ENCODE measurements around the gene ABR.
"Not testable (repeated sequence)": the region's sequence is repeated elsewhere in the genome, so short reads cannot be mapped to it uniquely, and the experiment has no call there.

The ABR gene

DNA sequence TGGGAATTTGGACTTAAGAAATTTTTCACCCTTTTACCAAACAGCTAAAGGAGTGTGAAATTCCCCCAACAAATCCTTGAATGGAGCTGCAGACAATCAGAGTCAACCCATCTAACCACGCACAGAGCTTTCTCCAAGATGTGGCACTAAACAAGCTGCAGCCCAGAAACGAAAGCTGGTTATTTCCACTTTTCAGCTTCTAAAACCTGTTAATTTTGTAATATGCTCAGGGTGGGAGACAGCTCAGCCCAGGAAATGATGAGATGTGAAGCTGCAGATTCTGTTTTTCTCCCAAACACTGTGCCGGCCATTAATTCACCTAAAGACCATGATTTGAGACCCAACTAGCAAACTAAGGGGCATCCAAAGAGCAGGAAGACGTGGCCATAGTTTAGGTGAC lies 33.2 kb upstream of the ABR start:
- Mint-ChIP-seq H3K36me3 (ENCODE audit: low read depth) (peaks cover 49% of the 10 kb centered on the region), H3K27me3 (no peaks in the 10 kb centered on the region), H3K27ac (peak overlapping the region; percentile 70), H3K4me1 (ENCODE audit: low read depth) (peaks cover 85% of the 10 kb centered on the region), H3K9me3 (no peaks in the 10 kb centered on the region), H3K4me3 (peak overlapping the region; percentile 39)
- intact Hi-C loops (cut with micrococcal nuclease): no loop called here

DNA sequence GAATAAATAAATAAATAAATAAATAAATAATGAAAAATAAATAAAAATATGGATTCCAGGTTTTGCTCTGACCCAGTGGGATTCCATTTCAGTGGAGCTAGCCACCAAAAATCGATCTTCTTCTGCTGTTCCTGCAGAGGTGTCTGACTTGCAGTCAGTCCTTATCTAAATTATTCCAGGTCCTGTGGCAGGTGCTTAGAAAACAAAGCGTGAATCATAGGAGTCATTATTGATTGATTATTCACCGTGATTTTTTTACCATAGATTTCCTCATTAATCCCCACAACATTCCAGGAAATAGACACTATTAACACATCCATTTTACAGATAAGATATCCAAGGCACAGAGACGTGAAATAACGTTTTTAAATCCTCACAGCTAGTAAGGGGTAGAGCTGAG lies 31.5 kb upstream of the ABR start:
- H3K4me3 Mint-ChIP-seq: no peak overlapping the region
- intact Hi-C loops (cut with micrococcal nuclease): no loop called here

DNA sequence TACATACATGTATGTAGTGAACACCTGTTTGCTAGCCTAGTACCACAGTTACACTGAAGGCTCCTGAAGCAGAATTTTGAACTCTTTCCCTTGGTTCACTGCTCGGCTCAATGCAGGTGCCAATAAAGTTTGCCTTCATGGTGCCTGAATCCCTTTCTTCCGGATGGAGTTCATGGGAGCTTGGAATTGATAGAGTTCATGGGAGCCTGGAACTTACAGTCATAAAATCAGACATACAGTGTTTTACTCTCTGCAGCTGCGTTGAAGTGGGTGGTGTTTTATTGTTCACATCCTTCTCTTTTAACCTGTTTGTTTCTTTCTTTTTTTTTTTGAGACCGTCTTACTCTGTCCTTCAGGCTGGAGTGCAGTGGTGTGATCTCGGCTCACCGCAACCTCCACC lies 29.2 kb upstream of the ABR start:
- H3K27me3 Mint-ChIP-seq: no peaks in the 10 kb centered on the region
- no peaks in the 10 kb centered on the region for H3K9me3 Mint-ChIP-seq
- intact Hi-C loops (cut with micrococcal nuclease): no loop called here
- H3K4me1 Mint-ChIP-seq (ENCODE audit: low read depth): peaks cover 87% of the 10 kb centered on the region
- H3K36me3 Mint-ChIP-seq (ENCODE audit: low read depth): peaks cover 30% of the 10 kb centered on the region
- peak overlapping the region; percentile 94 for H3K27ac Mint-ChIP-seq
- H3K4me3 Mint-ChIP-seq: no peak overlapping the region

More for the DNA sequence above, 31.5 kb upstream of the ABR start:
- Mint-ChIP-seq H3K36me3 (ENCODE audit: low read depth) (peaks cover 38% of the 10 kb centered on the region), H3K27me3 (no peaks in the 10 kb centered on the region), H3K4me1 (ENCODE audit: low read depth) (peaks cover 85% of the 10 kb centered on the region), H3K9me3 (no peaks in the 10 kb centered on the region), H3K27ac (no peak overlapping the region)

DNA sequence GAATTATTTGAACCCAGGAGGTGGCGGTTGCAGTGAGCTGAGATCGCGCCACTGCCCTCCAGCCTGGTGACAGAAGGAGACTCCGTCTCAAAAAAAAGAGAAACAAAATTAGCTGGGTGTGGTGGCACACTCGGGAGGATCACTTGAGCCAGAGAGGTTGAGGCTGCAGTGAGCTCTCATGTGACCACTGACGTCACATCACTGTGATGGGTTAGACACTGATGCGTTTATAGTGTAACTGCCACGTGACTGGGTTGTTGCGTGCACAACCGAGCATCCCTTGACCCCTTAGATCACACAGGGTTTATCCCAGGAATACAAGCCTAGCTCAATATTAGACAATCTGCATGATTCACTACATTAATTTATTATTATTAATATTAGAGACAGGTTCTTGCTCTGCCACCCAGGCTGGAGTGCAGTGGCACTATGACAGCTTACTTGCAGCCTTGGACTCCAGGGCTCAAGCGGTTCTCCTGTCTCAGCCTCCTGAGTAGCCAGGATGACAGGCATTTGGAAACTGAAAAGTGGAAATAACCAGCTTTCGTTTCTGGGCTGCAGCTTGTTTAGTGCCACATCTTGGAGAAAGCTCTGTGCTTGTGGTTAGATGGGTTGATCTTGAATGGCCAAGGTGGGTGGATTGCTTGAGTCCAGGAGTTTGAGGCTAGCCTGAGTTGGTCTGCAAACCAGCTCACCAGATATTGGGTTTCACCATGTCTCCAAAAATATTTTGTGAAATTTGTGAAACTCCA lies 26.4 kb upstream of the ABR start:
- Mint-ChIP-seq H3K36me3 (ENCODE audit: low read depth) (peaks cover 34% of the 10 kb centered on the region), H3K9me3 (no peaks in the 10 kb centered on the region), H3K27me3 (no peaks in the 10 kb centered on the region), H3K4me1 (ENCODE audit: low read depth) (peaks cover 80% of the 10 kb centered on the region), H3K4me3 (peak overlapping the region; percentile 70), H3K27ac (peak overlapping the region; percentile 94)
- intact Hi-C loops (cut with micrococcal nuclease): no loop called here

DNA sequence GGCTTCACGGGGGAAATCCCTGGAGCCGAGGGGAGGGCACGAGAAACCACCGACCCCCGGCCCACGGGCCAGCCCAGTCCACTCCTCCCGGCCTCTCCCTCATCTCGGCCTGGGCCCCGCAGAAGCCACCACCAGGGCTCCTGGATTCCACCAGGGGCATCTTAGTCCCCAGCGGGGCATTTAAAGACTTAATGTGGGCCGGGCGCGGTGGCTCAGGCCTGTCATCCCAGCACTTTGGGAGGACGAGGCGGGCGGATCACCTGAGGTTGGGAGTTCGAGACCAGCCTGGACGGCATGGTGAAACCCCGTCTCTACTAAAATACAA lies 24.1 kb upstream of the ABR start:
- Mint-ChIP-seq H3K27me3 (no peaks in the 10 kb centered on the region), H3K27ac (peak overlapping the region; percentile 62), H3K9me3 (no peaks in the 10 kb centered on the region), H3K36me3 (ENCODE audit: low read depth) (peaks cover 29% of the 10 kb centered on the region), H3K4me1 (ENCODE audit: low read depth) (peaks cover 76% of the 10 kb centered on the region), H3K4me3 (peak overlapping the region; percentile 62)
- intact Hi-C loops (cut with micrococcal nuclease): no loop called here

DNA sequence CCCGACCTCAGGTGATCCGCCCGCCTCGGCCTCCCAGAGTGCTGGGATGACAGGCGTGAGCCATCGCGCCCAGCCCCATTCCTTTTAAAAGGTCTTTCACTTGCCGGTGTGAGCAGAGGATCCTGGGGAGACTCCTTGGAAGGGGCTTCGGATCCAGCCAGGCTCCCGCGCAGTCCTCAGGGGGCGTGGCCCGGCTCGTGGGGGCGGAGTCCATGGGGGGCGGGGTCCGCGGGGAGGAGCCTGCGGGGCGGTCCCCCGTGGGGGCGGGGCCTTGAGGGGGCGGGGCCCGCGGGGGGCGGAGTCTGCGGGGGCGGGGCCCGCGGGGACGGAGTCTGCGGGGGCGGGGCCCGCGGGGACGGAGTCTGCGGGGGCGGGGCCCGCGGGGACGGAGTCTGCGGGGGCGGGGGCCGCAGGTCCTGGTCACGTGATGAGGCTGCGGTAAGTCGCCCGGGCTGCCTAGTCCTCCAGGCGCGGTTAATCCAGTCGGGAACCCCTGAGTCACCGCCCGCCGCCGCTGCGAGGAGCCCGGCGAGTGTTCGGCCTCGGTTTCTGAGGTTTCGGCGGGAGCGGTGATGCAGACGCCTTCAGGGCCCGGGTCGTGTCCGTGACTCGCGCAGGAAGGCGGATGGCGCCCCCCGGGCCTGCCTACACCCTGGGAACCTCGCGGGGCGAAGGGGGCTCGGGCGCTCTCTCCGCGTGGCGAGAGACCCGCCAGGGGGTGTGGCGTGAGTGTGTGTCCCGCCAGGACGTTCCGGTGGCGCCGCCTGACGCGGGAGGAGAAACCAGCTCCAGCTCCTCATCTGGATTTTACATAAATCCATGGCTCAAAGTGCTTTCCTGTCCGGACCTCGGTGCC lies 23.6 kb upstream of the ABR start:
- Mint-ChIP-seq H3K36me3 (ENCODE audit: low read depth) (peaks cover 29% of the 10 kb centered on the region), H3K4me1 (ENCODE audit: low read depth) (peaks cover 76% of the 10 kb centered on the region), H3K9me3 (no peaks in the 10 kb centered on the region), H3K4me3 (peak overlapping the region; percentile 62), H3K27ac (peak overlapping the region; percentile 62), H3K27me3 (no peaks in the 10 kb centered on the region)
- intact Hi-C loops (cut with micrococcal nuclease): no loop called here

DNA sequence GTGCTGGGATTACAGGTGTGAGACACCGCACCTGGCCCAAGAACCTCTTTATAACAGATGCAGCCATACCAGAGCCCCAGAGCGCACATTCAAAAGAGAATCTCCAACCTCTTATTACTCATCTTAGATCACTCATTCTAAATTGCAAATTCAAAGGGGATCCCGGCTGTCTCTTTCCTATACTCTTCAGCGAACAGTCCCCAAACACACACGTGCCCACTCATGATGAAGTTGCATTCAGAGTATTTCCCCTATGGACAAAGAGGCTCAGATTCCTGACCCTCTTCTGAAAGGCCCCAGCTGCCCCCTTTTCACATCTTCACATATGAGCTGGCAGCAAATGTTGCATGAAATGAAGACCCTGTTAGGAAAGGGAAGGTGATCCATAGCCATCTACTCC lies 22.5 kb upstream of the ABR start:
- Mint-ChIP-seq H3K27ac (peak overlapping the region; percentile 31), H3K9me3 (no peaks in the 10 kb centered on the region), H3K27me3 (no peaks in the 10 kb centered on the region), H3K4me3 (no peak overlapping the region), H3K4me1 (ENCODE audit: low read depth) (peaks cover 77% of the 10 kb centered on the region), H3K36me3 (ENCODE audit: low read depth) (peaks cover 29% of the 10 kb centered on the region)
- intact Hi-C loops (cut with micrococcal nuclease): no loop called here

DNA sequence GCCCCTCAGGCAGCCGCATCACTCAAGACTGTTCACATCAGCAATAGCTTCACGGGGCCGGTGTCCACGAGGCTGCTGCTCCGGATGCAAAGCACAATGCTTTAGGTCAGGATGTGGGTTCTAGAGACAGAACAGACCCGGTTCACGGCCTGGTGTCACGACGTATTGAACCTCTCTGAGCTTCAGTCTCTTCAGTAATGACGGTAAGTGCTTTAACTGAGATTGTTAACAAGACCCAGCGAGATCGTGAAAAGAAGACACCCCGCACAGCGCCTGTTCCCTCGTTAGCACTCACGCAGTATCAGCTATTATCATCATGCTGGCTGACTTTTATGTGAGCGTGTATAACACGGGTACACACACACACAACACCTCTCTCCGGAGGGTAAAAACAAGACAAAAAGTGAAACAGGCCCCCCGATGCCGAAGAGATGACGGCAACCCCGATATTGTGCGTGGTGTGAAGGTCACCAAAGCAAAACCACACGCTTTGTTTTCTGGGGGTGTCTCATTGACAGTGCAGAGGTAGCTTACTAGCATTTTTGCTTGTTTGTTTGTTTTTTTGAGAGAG lies 21.4 kb upstream of the ABR start:
- H3K9me3 Mint-ChIP-seq: no peaks in the 10 kb centered on the region
- H3K27ac Mint-ChIP-seq: no peak overlapping the region
- peaks cover 75% of the 10 kb centered on the region for H3K4me1 Mint-ChIP-seq (ENCODE audit: low read depth)
- intact Hi-C loops (cut with micrococcal nuclease): no loop called here
- peaks cover 29% of the 10 kb centered on the region for H3K36me3 Mint-ChIP-seq (ENCODE audit: low read depth)
- no peaks in the 10 kb centered on the region for H3K27me3 Mint-ChIP-seq
- H3K4me3 Mint-ChIP-seq: no peak overlapping the region

DNA sequence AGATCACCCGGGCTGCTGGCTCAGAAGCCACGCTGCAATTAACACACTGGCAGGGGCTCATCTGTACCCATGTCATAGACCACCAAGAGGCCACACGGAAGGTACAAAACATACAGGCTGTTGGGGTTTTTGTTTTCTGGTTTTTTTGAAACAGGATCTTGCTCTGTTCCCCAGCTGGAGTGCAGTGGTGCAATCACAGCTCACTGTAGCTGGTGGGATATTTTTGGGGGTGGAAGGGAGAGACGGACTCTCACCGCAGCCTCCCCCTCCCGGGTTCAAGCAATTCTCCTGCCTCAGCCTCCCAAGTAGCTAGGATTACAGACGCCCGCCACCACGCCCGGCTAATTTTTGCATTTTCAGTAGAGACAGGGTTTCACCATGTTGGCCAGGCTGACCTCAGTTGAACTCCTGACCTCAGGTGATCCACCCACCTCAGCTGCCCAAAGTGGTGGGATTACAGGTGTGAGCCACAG lies 19.5 kb upstream of the ABR start:
- H3K9me3 Mint-ChIP-seq; H3K4me3 Mint-ChIP-seq; H3K27me3 Mint-ChIP-seq; intact Hi-C loops (cut with micrococcal nuclease): not testable (repeated sequence)
- peaks cover 71% of the 10 kb centered on the region for H3K4me1 Mint-ChIP-seq (ENCODE audit: low read depth)
- H3K27ac Mint-ChIP-seq: peak overlapping the region; percentile 74
- H3K36me3 Mint-ChIP-seq (ENCODE audit: low read depth): peaks cover 29% of the 10 kb centered on the region

DNA sequence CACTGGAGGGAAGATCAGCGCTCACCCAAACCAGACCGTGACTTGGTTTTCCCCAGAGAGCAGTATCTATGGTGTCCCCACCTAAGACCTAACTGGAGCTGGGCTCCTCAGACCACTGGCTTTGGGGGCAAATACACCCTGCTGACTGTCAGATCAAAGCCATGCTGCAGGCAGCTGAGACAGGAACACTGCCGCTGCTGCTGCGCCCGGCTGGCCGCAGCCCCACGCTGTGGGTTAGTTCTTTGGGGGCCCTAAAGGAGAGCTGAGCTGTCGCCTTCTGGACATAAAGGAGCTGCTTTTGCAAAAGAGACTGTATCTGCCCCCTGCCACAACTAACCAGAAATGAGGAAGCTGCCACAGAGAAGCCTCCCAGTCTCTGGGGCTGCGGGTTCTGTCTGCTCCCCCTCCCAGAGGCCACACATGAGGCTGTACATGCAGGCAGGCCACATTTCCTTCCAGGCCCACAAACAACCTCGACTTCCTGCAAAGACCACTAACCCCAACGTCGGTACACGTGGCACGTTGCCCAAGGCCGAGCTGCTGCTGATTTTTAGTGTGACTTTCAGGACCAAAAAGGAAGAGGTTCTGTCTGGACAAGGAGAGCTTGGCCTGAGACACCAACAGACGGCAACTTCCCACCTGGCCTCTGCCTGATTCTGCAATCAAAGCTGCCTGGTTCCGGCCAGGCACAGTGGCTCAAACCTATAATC lies 18.2 kb upstream of the ABR start:
- Mint-ChIP-seq H3K4me3 (peak overlapping the region; percentile 49), H3K27ac (peak overlapping the region; percentile 74), H3K9me3 (no peaks in the 10 kb centered on the region), H3K27me3 (no peaks in the 10 kb centered on the region), H3K36me3 (ENCODE audit: low read depth) (peaks cover 26% of the 10 kb centered on the region), H3K4me1 (ENCODE audit: low read depth) (peaks cover 83% of the 10 kb centered on the region)
- intact Hi-C loops (cut with micrococcal nuclease): no loop called here

DNA sequence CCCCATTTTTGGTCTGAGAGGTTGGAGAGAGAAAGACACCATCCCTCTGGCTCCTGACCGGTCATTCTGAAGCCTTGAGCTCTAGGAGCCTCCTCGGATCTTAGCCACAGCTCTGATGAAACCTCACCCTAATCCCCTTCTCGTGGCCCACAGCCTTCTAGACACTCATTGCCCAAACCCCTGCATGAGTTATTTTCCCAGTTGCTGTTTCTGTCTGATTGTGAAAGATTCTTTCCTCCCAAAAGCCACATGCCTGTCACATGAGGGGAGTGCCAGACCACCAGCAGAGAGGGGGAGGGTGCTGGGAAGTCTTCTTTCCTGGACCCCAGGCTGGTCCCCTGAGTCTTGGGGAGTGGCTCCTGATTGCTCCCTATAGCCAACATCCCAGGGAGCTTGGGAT lies 17.6 kb upstream of the ABR start:
- Mint-ChIP-seq H3K4me3 (peak overlapping the region; percentile 42), H3K9me3 (no peaks in the 10 kb centered on the region)

DNA sequence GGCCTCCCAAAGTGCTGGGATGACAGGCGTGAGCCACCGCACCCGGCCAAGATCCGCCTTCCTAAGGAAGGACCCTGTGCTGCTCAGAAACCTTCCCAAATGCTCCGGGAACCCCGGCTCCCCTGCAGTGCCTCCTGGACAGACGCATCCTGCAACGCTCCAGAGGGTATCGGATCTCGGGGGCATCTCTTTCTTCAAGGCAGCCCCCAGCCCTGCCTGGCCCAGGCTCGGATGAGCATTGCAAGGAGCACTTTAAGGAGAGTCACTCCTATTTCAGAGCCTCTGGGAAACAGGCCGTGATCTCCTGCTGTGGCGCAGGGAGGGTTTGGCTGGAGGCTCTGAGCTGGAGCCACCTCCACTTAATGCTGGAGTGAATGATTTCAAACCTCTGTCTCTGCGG lies 17.2 kb upstream of the ABR start:
- Mint-ChIP-seq H3K4me3 (peak overlapping the region; percentile 42), H3K4me1 (ENCODE audit: low read depth) (peaks cover 82% of the 10 kb centered on the region), H3K9me3 (no peaks in the 10 kb centered on the region), H3K36me3 (ENCODE audit: low read depth) (peaks cover 17% of the 10 kb centered on the region), H3K27me3 (no peaks in the 10 kb centered on the region), H3K27ac (peak overlapping the region; percentile 74)
- intact Hi-C loops (cut with micrococcal nuclease): no loop called here

More for the DNA sequence above, 17.6 kb upstream of the ABR start:
- intact Hi-C loops (cut with micrococcal nuclease): no loop called here
- Mint-ChIP-seq H3K4me1 (ENCODE audit: low read depth) (peaks cover 82% of the 10 kb centered on the region), H3K36me3 (ENCODE audit: low read depth) (peaks cover 21% of the 10 kb centered on the region), H3K27me3 (no peaks in the 10 kb centered on the region), H3K27ac (peak overlapping the region; percentile 74)

DNA sequence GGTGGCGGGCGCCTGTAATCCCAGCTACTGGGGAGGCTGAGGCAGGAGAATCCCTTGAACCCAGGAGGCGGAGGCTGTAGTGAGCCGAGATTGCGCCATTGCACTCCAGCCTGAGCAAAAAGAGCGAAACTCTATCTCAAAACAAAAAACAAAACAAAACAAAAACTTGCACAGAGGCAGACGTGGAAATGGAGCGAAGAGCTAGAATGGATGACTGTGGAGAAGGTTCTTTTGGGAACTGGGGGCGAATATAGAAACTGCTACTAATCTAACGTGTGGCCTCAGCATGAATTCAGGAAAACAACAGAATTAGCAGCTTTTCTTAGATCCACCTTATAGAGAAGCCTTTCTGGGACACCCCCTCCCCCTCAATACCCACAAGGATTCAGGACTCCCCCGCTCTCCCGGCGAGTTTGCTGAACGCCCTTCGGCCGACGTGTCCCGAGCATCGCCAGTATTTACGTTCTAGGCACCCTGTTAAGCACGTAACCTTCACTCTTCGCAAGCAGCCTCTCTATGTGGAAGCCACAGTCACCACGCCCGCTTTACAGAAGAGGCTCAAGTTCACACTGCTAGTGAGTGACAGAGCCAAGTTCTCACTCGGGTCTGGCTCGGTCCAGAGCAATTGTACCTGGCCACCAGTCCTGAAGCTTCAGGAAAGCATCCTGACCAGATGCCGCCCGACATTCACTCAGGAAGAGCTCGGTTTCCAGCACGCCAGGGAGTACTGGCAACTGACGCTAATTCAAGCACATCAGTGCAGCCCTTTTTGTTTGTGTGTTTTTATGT lies 13.3 kb upstream of the ABR start:
- Mint-ChIP-seq H3K27me3 (no peaks in the 10 kb centered on the region), H3K4me1 (ENCODE audit: low read depth) (peaks cover 90% of the 10 kb centered on the region), H3K9me3 (no peaks in the 10 kb centered on the region), H3K36me3 (ENCODE audit: low read depth) (peaks cover 17% of the 10 kb centered on the region), H3K4me3 (no peak overlapping the region), H3K27ac (peak overlapping the region; percentile 38)
- intact Hi-C loops (cut with micrococcal nuclease): no loop called here

Measured in dendritic cell treated with granulocyte-macrophage colony-stimulating factor and Interleukin-4, amounts not matched to agents 40 ng/mL and 50 ng/mL, for 4 days (primary cell).